Measurements from ENCODE around the gene WDR3. TPM values are rescaled to one million over a fixed set of nuclear protein-coding genes. Genes with fewer than 3 reads are reported as not detected.
"Not testable (repeated sequence)": the region's sequence is repeated elsewhere in the genome, so short reads cannot be mapped to it uniquely, and the experiment has no call there.

WDR3 gene
- total RNA-seq, 1 donor: 17.7 TPM

DNA sequence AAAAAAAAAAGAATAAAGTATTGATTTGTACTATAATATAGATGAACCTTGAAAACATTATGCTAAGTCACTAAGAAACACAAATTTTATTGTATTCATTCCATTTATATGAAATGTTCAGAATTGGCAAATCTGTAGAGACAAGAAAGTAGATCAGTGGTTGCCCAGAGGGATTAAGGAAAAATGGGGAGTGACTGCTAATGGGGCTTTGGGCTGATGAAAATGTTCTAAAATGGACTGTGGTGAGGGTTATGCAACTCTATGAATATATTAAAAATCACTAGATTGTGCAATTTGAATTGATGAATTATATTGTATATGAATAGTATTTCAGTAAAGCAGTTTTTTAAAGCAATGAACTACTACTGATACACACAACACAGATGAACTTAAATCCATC lies 10.2 kb upstream of the WDR3 start:
- TF ChIP-seq, protein P1, sequence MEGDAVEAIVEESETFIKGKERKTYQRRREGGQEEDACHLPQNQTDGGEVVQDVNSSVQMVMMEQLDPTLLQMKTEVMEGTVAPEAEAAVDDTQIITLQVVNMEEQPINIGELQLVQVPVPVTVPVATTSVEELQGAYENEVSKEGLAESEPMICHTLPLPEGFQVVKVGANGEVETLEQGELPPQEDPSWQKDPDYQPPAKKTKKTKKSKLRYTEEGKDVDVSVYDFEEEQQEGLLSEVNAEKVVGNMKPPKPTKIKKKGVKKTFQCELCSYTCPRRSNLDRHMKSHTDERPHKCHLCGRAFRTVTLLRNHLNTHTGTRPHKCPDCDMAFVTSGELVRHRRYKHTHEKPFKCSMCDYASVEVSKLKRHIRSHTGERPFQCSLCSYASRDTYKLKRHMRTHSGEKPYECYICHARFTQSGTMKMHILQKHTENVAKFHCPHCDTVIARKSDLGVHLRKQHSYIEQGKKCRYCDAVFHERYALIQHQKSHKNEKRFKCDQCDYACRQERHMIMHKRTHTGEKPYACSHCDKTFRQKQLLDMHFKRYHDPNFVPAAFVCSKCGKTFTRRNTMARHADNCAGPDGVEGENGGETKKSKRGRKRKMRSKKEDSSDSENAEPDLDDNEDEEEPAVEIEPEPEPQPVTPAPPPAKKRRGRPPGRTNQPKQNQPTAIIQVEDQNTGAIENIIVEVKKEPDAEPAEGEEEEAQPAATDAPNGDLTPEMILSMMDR (IDR thresholded peaks at IDR 0.05; ENCODE audit: insufficient read depth, low read depth, low read length): no peak
- H3K4me3 ChIP-seq (ENCODE audit: low read depth, low read length): no peak overlapping the region
- DNase-seq (ENCODE audit: low read depth): no peak

DNA sequence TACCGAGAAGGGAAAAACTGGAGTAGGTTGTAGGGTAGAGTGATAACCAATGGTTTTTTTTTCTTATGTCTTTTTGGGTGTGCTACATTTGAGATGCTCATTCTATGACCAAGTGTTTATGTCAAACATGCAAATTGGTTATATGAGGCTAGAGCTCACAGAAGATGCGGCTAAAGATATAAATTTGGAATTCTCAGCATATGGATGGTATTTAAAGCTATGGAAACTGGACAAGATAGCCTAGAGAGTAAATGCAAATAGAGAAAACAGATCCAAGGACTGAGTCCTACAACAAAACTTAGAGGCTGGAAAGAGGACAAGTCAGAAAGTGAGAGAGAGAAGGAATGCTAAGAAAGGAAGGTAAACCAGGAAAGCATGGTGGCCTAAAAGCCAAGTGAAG lies 7.5 kb upstream of the WDR3 start:
- H3K4me3 ChIP-seq (ENCODE audit: low read depth, low read length): no peak overlapping the region
- TF ChIP-seq, protein P1 (IDR thresholded peaks at IDR 0.05; ENCODE audit: insufficient read depth, low read depth, low read length): no peak
- DNase-seq (ENCODE audit: low read depth): no peak

DNA sequence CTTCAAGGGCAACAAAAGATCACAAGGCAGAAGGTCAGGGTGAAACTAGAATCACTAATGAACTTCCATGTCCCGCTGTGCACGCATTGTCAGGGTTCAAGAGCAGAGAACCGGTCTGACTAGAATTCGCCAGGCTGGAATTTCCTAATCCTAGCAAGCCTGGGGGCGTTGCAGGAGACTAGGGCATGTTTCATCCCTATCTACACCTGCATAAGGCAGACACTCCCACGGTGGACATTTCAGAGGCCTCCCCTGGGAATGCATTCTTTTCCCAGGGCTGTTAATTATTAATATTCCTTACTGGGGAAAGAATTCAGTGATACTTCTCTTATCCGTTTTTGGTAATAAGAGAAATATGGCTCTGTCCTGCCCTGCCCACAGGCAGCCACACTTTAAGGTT lies 6.8 kb upstream of the WDR3 start:
- not testable (repeated sequence) for DNase-seq (ENCODE audit: low read depth); H3K4me3 ChIP-seq (ENCODE audit: low read depth, low read length)

DNA sequence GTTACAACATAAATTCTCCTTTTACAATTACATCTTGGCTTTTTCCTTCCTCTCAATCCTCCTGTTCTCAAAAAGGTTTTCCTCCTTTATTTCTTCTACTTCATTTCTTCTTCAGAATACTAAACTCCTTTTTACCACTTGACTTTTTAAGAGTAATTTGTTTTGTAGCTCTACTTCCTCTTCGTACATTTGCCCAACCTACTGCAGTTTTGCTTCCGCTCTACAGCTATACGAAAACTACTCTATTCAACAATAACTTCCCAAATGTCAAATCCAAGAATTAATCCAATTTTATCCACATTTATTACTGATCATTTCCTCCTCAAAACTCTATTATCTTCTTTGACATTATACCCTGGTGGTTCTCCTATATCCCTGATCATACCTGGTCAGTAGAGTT lies 3.6 kb upstream of the WDR3 start:
- H3K4me3 ChIP-seq (ENCODE audit: low read depth, low read length): no peak overlapping the region
- TF ChIP-seq, protein P1 (IDR thresholded peaks at IDR 0.05; ENCODE audit: insufficient read depth, low read depth, low read length): no peak
- DNase-seq (ENCODE audit: low read depth): no peak

DNA sequence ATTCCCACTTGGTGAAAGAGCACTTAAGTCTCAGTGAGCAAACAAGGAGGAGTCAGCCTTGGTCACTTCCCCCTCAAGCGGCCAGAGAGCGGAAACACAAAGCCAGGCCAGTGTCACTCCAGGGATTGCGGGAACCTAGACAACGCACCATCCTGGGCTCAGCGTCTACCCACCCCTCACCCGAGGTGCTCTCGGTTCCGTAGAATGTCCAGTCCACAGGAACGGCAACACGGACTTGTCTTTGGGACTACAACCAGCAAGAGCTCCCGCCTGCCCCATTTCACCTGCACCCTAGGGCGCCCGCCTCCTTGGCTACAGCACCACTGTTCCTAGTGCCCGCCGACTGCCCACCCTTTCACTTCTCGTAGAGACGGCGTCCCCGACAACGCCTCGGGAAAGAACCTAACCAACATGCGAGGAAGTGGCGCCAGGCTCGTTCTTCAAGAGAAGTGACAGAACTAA lies 627 bp upstream of the WDR3 start:
- TF ChIP-seq, protein P1 (IDR thresholded peaks at IDR 0.05; ENCODE audit: insufficient read depth, low read depth, low read length): peak; percentile 32
- peak; percentile 62 for DNase-seq (ENCODE audit: low read depth)
- H3K4me3 ChIP-seq (ENCODE audit: low read depth, low read length): peak overlapping the region; percentile 94

DNA sequence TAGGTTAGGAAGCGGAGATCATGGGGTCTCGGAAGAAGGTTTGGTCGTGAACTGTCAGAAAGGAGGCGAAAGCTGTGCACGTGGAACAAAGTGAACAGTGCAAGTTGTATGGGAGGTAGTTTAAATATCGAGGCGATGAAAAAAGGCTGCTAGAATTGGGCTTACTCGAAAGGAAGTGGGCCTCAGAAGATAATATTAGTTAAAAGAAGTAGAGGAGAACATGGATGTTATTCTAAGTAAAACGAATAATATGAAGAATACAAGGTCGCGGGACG lies 571 bp downstream of the WDR3 start:
- H3K4me3 ChIP-seq (ENCODE audit: low read depth, low read length): peak overlapping the region; percentile 94
- peak; percentile 5 for DNase-seq (ENCODE audit: low read depth)
- TF ChIP-seq, protein P1 (IDR thresholded peaks at IDR 0.05; ENCODE audit: insufficient read depth, low read depth, low read length): no peak

DNA sequence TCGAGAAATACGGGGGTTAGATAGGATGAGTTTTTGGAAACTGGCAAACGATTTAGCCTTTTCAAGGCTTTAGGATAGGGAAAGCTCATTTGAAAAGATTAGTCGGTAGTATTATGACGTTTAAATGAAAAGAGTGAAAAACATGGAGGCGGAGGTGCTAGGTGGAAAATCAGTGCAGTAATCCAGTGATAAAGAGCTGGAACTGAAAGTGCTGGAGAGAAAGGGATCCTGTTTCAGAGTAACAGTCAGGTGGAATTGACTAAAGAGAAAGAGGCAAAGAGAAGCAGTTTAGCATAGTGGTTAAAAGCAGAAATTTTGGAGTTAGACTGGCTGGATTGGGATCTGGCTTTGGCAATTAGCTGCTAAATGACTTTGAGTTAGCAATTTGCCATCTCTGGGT lies 945 bp downstream of the WDR3 start:
- peak; percentile 20 for DNase-seq (ENCODE audit: low read depth)
- TF ChIP-seq, protein P1 (IDR thresholded peaks at IDR 0.05; ENCODE audit: insufficient read depth, low read depth, low read length): no peak
- H3K4me3 ChIP-seq (ENCODE audit: low read depth, low read length): peak overlapping the region; percentile 94
